GM12872 (cell line): ENCODE results near the gene SDR39U1.

ENCODE experiments used
- TF ChIP-seq, protein P1 (sequence below): IDR thresholded peaks from 3 replicates; pipeline ENCODE4 v1.5.1; 2011; ENCODE audit warnings: low read depth, mild to moderate bottlenecking, low read length, moderate library complexity; ENCODE audit not compliant: insufficient read depth

Gene SDR39U1

DNA sequence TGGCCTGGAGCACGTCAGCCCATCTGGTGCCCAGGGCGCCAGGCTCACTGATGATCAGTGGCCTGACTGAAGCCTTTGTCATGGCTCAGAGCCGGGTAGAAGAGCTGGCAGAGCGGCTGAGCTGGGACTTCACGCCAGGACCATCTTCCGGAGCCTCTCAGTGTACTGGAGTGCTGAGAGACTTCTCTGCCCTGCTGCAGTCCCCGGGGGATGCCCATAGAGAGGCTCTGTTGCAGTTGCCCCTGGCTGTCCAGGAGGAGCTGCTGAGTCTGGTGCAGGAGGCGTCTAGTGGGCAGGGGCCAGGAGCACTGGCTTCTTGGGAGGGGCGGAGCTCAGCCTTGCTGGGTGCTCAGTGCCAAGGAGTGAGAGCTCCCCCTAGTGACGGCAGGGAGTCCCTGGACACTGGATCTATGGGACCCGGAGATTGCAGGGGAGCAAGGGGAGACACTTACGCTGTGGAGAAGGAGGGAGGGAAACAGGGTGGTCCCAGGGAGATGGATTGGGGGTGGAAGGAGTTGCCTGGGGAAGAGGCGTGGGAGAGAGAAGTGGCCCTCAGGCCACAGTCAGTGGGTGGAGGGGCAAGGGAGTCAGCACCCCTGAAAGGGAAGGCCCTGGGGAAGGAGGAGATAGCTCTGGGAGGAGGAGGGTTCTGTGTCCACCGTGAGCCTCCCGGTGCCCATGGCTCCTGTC lies 10.9 kb downstream of the SDR39U1 start:
- TF ChIP-seq, protein P1, sequence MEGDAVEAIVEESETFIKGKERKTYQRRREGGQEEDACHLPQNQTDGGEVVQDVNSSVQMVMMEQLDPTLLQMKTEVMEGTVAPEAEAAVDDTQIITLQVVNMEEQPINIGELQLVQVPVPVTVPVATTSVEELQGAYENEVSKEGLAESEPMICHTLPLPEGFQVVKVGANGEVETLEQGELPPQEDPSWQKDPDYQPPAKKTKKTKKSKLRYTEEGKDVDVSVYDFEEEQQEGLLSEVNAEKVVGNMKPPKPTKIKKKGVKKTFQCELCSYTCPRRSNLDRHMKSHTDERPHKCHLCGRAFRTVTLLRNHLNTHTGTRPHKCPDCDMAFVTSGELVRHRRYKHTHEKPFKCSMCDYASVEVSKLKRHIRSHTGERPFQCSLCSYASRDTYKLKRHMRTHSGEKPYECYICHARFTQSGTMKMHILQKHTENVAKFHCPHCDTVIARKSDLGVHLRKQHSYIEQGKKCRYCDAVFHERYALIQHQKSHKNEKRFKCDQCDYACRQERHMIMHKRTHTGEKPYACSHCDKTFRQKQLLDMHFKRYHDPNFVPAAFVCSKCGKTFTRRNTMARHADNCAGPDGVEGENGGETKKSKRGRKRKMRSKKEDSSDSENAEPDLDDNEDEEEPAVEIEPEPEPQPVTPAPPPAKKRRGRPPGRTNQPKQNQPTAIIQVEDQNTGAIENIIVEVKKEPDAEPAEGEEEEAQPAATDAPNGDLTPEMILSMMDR, result peak; percentile 97

DNA sequence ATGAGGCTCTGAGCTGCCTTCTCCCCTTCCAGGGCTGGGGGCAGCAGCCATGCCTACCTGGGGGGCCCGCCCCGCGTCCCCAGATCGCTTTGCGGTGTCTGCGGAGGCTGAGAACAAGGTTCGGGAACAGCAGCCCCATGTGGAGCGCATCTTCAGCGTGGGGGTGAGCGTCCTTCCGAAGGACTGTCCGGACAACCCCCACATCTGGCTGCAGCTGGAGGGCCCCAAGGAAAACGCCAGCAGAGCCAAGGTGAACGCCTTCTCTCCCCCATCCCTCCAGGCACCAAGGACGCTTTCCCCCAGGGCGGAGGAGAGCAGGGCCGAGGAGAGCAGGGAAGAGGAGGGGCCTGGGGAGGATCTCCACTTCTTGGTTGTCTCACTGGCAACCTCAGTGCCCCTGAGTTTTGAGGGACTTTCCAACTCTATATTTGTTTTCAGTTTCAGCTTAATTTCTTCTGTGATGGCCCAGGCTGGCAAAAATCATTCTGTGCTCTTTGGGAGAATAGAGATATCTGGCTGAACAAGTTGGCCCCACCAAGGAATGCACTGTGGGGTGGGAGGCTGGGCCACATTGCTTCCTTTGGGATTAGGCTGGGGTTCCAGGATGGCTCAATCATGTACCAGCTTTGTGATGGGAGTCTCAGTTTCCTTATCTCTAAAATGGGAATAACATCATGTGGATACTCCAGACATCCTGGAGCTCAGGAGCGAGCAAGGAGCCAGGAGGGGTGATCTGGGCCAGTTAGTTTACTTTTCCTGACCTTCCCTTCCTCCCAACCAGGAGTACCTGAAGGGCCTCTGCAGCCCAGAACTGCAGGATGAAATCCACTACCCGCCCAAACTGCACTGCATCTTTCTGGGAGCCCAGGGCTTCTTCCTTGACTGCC lies 11.7 kb downstream of the SDR39U1 start:
- TF ChIP-seq, protein P1, result no peak

DNA sequence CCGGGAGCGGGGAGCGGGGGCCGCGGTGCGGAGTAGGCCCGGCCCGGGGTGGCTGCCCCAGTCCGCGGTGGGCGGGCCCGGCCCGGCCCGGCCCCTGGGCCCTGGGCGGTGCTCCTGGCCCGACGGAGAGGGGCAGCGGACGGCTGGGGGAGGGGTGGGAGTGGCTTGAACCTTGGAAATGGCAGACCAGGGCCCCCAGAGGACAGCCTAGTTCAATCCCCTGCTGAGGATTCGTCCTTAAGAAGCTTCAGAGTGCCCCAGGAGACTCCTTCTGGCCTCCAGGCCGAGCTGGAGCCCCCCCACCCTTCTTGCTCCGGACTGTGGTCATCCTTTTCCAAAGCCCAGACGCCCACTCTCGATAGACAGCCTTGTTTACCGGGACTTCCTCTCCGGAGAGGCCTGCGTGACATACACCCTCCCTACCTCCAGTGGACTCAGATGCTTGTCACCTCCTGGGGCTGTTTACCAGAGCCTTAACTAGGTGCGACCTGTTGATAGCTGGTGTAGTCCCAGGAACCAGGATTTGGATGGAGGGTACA lies 12.4 kb downstream of the SDR39U1 start:
- TF ChIP-seq, protein P1, result no peak

DNA sequence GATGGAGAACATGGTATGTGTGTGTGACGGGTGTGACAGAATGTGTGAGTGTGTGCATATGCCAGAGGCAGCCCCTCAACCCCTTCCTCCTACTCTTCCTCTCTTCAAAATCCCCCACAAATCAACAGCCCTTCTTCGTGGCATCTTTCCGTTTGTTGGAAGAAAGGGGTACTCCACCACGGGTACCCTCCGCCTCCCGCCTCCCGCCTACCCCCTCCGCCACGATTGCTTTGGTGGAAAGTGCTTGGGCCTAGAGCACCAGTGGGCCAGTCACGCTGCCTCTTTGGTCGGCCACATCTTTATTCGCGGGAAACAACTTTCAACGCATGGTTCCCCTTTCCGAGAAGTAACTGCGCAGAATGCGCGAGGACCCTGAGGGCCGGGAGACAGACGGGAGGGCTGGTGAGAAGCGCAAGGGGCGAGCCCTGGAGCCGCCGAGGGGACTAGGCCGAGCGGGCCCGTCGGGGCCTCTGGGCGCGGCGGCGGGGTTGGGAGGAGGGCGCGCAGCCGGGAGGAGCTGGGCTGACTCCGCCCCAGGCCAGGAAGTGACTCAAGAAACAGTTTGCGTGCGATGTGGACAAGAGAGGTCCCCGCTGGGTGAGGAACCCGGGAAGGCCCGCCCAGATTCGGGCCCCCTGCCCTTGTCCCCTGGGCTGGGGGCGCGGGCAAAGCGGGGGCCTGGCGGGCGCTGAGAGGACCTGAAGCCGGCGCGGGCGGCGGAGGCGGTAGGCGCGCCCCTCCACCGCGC lies 13.0 kb downstream of the SDR39U1 start, which contains the start of the genes CBLN3 and KHNYN:
Gene CBLN3 (minus strand): TSS at position 274 of the 748 bp plus-strand sequence. CDS start 614 bp downstream, outside the sequence.
Gene KHNYN (plus strand): TSS at position 560 of the 748 bp plus-strand sequence. CDS start 777 bp downstream, outside the sequence.
- TF ChIP-seq, protein P1, result no peak

DNA sequence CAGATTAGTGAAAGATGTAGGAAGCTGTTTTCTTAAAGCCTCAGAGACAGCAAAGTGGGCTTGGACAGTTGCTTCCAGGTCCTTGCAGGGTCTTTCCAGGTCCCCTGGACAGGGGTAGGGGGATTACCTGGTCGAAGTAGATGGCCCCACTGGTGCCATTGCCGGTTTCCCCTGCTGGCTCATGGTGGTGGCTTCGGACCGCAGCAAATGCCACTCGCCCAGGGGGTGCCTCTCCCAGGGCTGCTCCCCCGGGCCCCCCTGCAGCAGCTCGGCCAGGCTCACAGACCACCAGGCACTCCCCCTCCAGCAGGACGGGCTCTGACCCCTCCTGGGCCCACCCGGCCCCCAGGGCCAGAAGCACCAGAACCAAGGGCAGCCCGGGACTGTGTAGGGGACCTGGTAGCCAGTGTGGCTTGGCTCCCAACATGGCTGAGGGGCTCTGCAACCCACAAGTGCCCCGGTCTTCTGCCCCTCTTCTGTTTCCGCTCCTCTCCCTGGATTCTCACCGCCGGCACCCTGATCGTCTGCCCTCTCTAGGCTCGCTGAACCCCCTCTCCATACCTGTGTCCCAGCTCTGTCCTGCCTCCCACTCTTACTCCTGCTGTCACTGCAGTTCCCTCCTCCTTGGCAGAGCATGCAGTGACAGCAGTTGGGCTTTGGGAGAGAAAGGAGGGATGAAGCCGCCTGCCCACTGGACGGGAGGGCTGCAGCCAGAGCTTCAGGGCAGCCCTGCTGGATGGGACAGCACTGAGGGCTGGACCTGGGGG lies 13.8 kb downstream of the SDR39U1 start:
- TF ChIP-seq, protein P1, result no peak

DNA sequence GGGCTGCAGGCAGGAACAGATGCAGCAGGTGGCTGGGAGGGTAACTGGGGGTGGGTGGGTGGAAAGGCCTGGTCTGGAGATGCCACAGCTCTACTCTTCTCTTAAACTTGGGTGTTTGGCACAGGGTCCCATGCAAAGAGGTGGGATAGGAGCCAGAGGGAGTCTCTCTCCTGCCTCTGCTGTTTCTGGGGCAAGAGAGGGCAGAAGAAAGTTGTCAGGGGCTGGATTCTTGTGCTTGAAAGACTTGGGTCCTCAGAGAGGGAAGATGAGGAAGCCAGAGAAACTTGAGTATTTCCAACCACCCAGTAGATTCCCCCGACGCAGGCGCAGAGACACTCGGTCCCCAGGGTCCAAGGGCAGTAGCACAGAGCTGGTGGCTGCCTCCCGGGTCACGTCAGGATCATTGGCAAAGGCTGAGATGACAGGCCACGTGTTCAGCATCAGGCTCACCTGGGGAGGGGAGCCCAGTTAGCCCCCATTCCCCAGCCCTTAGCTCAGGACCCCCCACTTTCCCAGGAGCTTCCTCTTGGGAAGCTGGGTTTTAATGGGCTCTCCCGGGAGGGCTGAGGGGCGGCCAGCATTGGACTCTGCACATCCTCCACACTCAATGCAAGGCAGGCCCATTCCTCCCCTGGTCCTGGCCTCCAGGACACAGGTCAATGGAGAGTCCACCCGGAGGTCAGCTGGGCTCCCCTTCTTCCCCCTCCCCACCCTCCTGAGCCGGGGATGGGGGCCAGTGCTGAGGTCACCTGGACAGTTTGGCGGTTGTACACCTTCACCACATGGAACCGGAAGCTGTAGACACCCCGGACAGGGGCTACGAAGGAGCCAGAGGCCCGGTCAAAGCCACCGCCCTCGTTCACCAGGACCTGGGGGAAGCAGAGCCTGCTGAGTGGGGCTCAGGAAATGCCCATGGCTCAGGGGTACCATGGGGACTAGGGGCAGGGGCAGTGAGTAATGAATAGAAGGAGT lies 14.8 kb downstream of the SDR39U1 start:
- TF ChIP-seq, protein P1, result no peak
